Skin epidermis (tissue), 12 donors: ENCODE measurements around the gene SH3D19.
"Not testable (repeated sequence)": the region's sequence is repeated elsewhere in the genome, so short reads cannot be mapped to it uniquely, and the experiment has no call there.

Experiments used
- H3K27ac ChIP-seq, 21 experiments: fragments of 200-600 bp; sonication (generic) in 11 of 21; one replicate each; pipeline ENCODE4 v1.5.0; 2020; ENCODE audit warnings: mild to moderate bottlenecking in 3 of 21, inconsistent platforms in 2 of 21, moderate library complexity in 2 of 21
- H3K4me3 ChIP-seq, 7 experiments: fragments of 200-600 bp; sonication (generic) in 2 of 7; one replicate each; pipeline ENCODE4 v1.5.0; 2020; ENCODE audit warnings: inconsistent platforms in 2 of 7, mild to moderate bottlenecking in 2 of 7, moderate library complexity in 1 of 7

Gene SH3D19

DNA sequence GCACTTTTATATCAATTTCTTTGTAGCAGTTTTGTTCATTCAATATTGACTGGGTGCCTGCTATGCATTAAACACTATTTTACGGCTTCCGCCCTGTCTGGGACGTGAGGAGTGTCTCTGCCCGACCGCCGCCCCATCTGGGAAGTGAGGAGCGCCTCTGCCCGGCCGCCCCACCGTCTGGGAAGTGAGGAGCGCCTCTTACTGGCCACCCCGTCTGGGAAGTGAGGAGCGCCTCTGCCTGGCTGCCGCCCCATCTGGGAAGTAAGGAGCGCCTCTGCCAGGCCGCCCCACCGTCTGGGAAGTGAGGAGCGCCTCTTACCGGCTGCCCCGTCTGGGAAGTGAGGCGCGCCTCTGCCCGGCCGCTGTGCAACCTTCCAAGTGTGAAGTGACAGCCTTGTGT, 157.8 kb downstream of the SH3D19 start:
- no peak overlapping the region for H3K27ac ChIP-seq
- no peak overlapping the region for H3K4me3 ChIP-seq

- Histone ChIP-seq H3K4me3 (no peak overlapping the region), H3K27ac (peak overlapping the region in 1 of 21 experiments; percentile 43)
These were observed 158.8 kb downstream of the SH3D19 start for GRCh38 chr4:151166636-151167035.

DNA sequence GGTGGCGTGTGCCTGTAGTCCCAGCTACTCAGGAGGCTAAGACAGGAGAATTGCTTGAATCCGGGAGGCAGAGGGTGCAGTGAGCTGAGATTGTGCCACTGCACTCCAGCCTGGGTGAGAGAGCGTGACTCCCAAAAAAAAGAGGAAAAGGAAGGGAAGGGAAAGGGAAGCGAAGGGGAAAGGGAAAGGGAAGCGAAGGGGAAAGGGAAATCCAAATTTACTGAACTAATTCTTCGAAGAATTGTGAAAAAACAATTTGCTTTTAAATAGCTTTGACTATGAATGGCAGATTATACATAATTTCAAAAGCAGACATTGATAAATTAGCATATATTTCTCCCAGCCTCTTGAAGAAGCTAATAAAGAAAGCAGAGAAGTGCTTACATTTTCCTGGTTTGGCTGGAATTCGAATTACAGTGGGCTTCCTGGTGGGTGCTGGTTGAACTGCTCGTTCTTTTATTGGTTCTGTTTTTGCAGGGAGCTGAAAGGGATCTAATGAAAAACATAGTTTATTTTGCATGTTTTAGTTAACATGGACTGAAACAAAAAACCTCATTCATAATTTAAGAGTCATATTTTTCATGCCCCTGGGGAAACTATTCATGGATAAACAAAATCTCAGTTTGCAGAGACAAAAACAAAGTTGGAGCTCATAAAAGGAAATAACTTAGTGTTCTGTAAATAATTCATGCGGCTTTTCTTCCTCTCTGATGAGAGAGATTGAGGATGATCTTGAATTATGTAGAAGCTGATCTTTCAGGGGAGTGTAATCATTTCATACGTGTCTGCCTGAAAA, 160.0 kb downstream of the SH3D19 start:
- H3K4me3 ChIP-seq: no peak overlapping the region
- H3K27ac ChIP-seq: peak overlapping the region in 9 of 21 experiments; percentile 16 to 65 (median 49)

GRCh38 chr4:151163855-151164254, 161.6 kb downstream of the SH3D19 start:
- H3K4me3 ChIP-seq: no peak overlapping the region
- H3K27ac ChIP-seq: no peak overlapping the region

GRCh38 chr4:151158979-151159378, 166.4 kb downstream of the SH3D19 start:
- Histone ChIP-seq H3K4me3 (no peak overlapping the region), H3K27ac (no peak overlapping the region)

- Histone ChIP-seq H3K27ac (no peak overlapping the region), H3K4me3 (no peak overlapping the region)
These were observed 167.9 kb downstream of the SH3D19 start for GRCh38 chr4:151157543-151157942.

- H3K27ac ChIP-seq: no peak overlapping the region
- no peak overlapping the region for H3K4me3 ChIP-seq
These were observed 171.8 kb downstream of the SH3D19 start for GRCh38 chr4:151153585-151153984.

- H3K4me3 ChIP-seq: no peak overlapping the region
These were observed 173.4 kb downstream of the SH3D19 start for GRCh38 chr4:151152028-151152427.

GRCh38 chr4:151150821-151151580, 174.4 kb downstream of the SH3D19 start:
- Histone ChIP-seq H3K4me3 (no peak overlapping the region), H3K27ac (no peak overlapping the region)

More at GRCh38 chr4:151152028-151152427, 173.4 kb downstream of the SH3D19 start:
- no peak overlapping the region for H3K27ac ChIP-seq

GRCh38 chr4:151148261-151148660, 177.1 kb downstream of the SH3D19 start:
- Histone ChIP-seq H3K4me3 (no peak overlapping the region), H3K27ac (no peak overlapping the region)

DNA sequence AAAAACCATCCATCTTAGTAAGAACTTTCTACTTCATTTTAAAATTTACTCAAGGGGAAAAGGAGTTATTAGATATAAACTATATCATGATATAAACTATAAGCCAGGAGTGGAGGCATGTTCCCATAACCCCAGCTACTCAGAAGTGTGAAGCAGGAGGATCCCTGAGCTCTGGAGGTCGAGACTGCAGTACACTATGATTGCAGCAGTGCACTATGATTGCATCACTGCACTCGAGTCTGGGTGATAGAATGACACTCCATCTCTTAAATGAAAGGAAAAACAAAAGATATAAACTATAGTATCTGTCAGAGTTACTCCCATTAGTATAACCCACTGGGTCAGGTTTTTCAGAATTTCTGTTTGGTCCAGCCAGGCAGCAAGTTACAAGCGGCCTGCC, 178.4 kb downstream of the SH3D19 start:
- Histone ChIP-seq H3K4me3 (no peak overlapping the region), H3K27ac (no peak overlapping the region)

- peak overlapping the region in 1 of 21 experiments; percentile 18 for H3K27ac ChIP-seq
- H3K4me3 ChIP-seq: no peak overlapping the region
These were observed 180.9 kb downstream of the SH3D19 start for GRCh38 chr4:151144329-151145072.

DNA sequence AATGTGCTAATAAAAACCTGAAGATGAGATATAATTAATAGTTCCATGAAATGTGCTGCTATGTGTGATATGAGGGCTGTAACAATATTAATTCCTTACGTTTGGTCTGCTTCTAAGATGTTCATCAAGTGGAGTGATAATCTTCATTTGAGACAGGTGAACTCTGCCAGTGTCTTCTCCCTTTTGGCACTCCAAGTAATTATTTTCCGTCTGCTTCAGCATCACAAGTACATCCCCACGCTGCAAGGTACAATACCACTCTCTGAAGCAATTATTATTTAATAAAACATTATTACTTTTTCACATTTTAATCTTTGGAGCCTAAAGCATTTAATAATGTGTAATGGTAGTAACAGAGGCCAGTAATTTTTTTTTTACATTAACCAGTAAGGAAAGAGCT, 181.6 kb downstream of the SH3D19 start:
- H3K27ac ChIP-seq: no peak overlapping the region
- no peak overlapping the region for H3K4me3 ChIP-seq

GRCh38 chr4:151143162-151143561, 182.2 kb downstream of the SH3D19 start:
- H3K27ac ChIP-seq: no peak overlapping the region
- H3K4me3 ChIP-seq: no peak overlapping the region

- Histone ChIP-seq H3K27ac (no peak overlapping the region), H3K4me3 (no peak overlapping the region)
These were observed 182.6 kb downstream of the SH3D19 start for GRCh38 chr4:151142758-151143157.

- Histone ChIP-seq H3K4me3 (no peak overlapping the region), H3K27ac (no peak overlapping the region)
These were observed 185.6 kb downstream of the SH3D19 start for GRCh38 chr4:151139814-151140213.

- H3K27ac ChIP-seq, H3K4me3 ChIP-seq: not testable (repeated sequence)
These were observed 189.4 kb downstream of the SH3D19 start for GRCh38 chr4:151136048-151136447.

GRCh38 chr4:151133311-151133710, 192.1 kb downstream of the SH3D19 start:
- H3K27ac ChIP-seq: no peak overlapping the region
- no peak overlapping the region for H3K4me3 ChIP-seq

GRCh38 chr4:151129796-151130195, 195.6 kb downstream of the SH3D19 start:
- Histone ChIP-seq H3K27ac (peak overlapping the region in 1 of 21 experiments; percentile 13), H3K4me3 (no peak overlapping the region)

GRCh38 chr4:151117371-151117962, 207.9 kb downstream of the SH3D19 start:
- no peak overlapping the region for H3K27ac ChIP-seq

More at GRCh38 chr4:151117371-151117962, 207.9 kb downstream of the SH3D19 start:
- no peak overlapping the region for H3K4me3 ChIP-seq
